HG03571 (cell line): ENCODE results near the gene DNAJC2.
"Not testable (repeated sequence)": the region's sequence is repeated elsewhere in the genome, so short reads cannot be mapped to it uniquely, and the experiment has no call there.

Source experiments
- ATAC-seq: cut with Tn5 transposase; IDR thresholded peaks from one replicate; pipeline ENCODE4 v1.9.1; 2021; ENCODE audit not compliant: unreplicated experiment

DNAJC2 gene

DNA sequence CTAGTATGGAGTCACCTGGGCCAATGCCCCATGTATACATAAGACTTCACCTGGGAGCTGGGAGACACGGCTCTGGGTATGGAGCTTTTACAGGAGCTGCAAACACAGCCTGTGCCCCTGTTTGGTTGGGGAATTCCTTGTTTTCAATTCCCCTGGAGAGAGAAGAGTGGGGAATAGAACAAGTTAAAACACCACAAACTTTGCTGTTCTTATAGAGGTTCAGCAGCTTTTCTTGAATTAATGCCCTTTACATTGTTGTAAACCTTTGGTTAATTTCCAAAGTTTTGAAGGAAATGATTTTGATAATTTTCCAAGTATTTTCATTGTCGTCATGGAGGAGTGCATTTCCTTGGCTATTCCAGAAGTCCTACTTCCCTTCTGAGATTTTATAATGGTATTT lies 66.4 kb downstream of the DNAJC2 start:
- ATAC-seq: not testable (repeated sequence)

DNA sequence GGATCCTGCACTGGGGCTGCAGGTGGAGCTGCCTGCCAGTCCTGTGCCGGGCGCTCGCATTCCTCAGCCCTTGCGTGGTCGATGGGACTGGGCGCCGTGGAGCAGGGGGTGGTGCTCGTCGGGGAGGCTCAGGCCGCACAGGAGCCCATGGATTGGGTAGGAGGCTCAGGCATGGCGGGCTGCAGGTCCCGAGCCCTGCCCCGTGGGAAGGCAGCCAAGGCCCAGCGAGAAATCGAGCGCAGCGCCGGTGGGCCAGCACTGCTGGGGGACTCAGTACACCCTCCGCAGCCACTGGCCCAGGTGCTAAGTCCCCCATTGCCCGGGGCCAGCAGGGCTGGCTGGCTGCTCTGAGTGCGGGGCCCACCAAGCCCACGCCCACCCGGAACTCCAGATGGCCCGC lies 69.7 kb downstream of the DNAJC2 start:
- not testable (repeated sequence) for ATAC-seq

DNA sequence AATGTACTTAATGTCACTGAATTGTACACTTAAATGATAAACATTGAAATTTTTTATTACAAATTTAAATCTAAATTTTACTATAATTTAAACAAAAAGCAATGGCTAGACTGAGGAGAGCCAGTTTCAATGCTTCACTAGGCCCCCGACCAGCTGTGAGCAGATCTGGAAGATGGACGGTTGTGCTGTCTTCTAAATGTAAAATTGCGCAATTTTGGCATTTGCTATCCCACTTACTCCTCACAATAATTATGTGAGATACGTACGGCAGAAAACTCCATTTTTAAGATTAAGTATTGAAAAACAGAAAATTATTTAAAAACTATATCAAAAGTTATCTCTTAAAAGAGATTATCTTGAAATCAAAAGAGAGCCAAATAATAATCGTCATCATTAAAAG lies 71.2 kb downstream of the DNAJC2 start:
- ATAC-seq: not testable (repeated sequence)

DNA sequence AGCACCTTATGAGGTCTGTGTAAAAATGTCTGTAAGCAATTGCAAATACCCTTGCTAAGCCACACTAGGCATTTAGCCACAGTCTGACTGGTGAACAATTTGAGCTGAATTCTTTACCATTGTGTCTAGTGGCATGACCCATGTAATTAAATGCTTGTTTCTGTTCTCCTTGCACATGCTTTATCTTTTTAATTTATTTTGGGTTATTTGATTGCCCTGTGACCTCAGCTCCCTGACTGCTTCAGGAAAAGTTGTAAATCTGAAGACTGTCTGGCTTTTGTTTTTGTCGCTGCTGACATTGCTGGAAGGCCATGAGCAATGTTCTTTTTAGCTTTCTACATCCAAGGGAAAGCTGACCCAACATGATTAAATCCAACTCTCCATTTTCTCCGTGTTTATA lies 78.3 kb downstream of the DNAJC2 start:
- not testable (repeated sequence) for ATAC-seq

DNA sequence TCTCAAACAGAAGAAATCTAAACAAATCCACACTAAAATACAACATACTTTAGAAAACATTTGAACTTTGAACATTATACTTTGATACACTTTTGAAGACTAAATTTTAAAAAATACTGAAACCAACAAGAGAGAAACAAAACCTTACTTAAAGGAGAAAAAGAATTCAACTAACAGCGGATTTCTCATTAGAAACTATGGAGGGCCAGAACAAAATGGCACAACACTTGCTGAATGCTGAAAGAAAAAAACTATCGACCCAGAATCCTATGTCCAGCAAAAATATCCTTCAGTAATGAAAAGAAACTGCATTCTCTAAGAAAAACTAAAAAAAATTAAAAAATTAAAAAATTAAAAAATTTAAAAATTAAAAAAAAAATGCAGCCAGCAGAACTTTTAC lies 80.5 kb downstream of the DNAJC2 start:
- not testable (repeated sequence) for ATAC-seq
